ENCODE measurements around the gene MGAT5.

GRCh38 chr2:134207589-134208209, 46.2 kb upstream of the MGAT5 start:
- TF ChIP-seq CTCF (IDR thresholded peaks at IDR 0.05) = peak; percentile 48 to 54 (median 53)
- no peak for TF ChIP-seq POLR2A (IDR thresholded peaks at IDR 0.05; ENCODE audit: low read depth)
- TF ChIP-seq EP300 (IDR thresholded peaks at IDR 0.05) = no peak
- TF ChIP-seq POLR2AphosphoS5 (IDR thresholded peaks at IDR 0.05) = no peak
